GM23248 (cell line): ENCODE measurements around the gene OPCML.

Source experiments
- EZH2 ChIP-seq: fragments of 200-600 bp; sonication (generic); IDR thresholded peaks from 2 replicates; pipeline ENCODE4 v1.6.1; 2018; ENCODE audit warnings: antibody characterized with exemption, mild to moderate bottlenecking; ENCODE audit not compliant: insufficient read depth, poor library complexity, severe bottlenecking
- EZH2phosphoT487 ChIP-seq: fragments of 200-600 bp; sonication (generic); IDR thresholded peaks from 2 replicates; pipeline ENCODE4 v1.6.1; 2018; ENCODE audit warnings: antibody characterized with exemption, moderate library complexity, mild to moderate bottlenecking, low read depth; ENCODE audit not compliant: insufficient read depth

- TF ChIP-seq EZH2 (no peak), EZH2phosphoT487 (no peak)
Measured at GRCh38 chr11:133214646-133215045, 317.7 kb downstream of the OPCML start.
